Smooth muscle cell (in vitro differentiated cells): ENCODE measurements around the gene FRRS1L. TPM values are rescaled to one million over a fixed set of nuclear protein-coding genes. Genes with fewer than 3 reads are reported as not detected.

ENCODE experiments used
- DNase-seq: peaks from one replicate; lab custom pipeline; 2025; ENCODE audit not compliant: unreplicated experiment; lab: John Stamatoyannopoulos, UW
- H2AFZ ChIP-seq: fragments of 200-600 bp; sonication (generic); 2 replicates; pipeline ENCODE4 v1.6.0; 2016; ENCODE audit warnings: antibody characterized with exemption, low read depth, mild to moderate bottlenecking
- H3F3A ChIP-seq: fragments of 200-600 bp; sonication (generic); 2 replicates; pipeline ENCODE4 v1.6.0; 2017; ENCODE audit warnings: antibody characterized with exemption, low read depth
- H3K27ac ChIP-seq: fragments of 200-600 bp; sonication (generic); 2 replicates; pipeline ENCODE4 v1.5.1; 2016; ENCODE audit warnings: low read depth, mild to moderate bottlenecking
- H3K27me3 ChIP-seq: fragments of 200-600 bp; sonication (generic); 2 replicates; pipeline ENCODE4 v1.6.1; 2016; ENCODE audit warnings: low read depth, mild to moderate bottlenecking
- H3K36me3 ChIP-seq: fragments of 200-600 bp; sonication (generic); 2 replicates; pipeline ENCODE4 v1.5.1; 2016; ENCODE audit warnings: low read depth
- H3K4me1 ChIP-seq: fragments of 200-600 bp; sonication (generic); 2 replicates; pipeline ENCODE4 v1.5.1; 2016; ENCODE audit warnings: low read depth
- H3K4me2 ChIP-seq: fragments of 200-600 bp; sonication (generic); 2 replicates; pipeline ENCODE4 v1.6.0; 2016; ENCODE audit warnings: mild to moderate bottlenecking
- H3K4me3 ChIP-seq: fragments of 200-600 bp; sonication (generic); 2 replicates; pipeline ENCODE4 v1.5.1; 2016; ENCODE audit warnings: mild to moderate bottlenecking
- H3K79me2 ChIP-seq: fragments of 200-600 bp; sonication (generic); 2 replicates; pipeline ENCODE4 v1.6.0; 2016; ENCODE audit warnings: low read depth, mild to moderate bottlenecking
- H3K9ac ChIP-seq: fragments of 200-600 bp; sonication (generic); 2 replicates; pipeline ENCODE4 v1.6.0; 2016; ENCODE audit warnings: low read depth
- H3K9me3 ChIP-seq: fragments of 200-600 bp; sonication (generic); replicated peaks from 2 replicates; pipeline ENCODE4 v1.5.1; 2016; ENCODE audit warnings: low read depth
- H4K20me1 ChIP-seq: fragments of 200-600 bp; sonication (generic); 2 replicates; pipeline ENCODE4 v1.6.0; 2016; ENCODE audit warnings: low read depth
- CTCF ChIP-seq: fragments of 200-600 bp; sonication (generic); IDR thresholded peaks from 2 replicates; pipeline ENCODE4 v1.5.1; 2017; ENCODE audit warnings: borderline replicate concordance, mild to moderate bottlenecking, antibody characterized with exemption; ENCODE audit not compliant: insufficient read depth, poor library complexity, severe bottlenecking
- whole genome bisulfite sequencing: methylation state at CpG from one replicate; pipeline ENCODE4 v1.1.7; 2016; ENCODE audit warnings: low lambda C conversion rate; 5-methylcytosine and 5-hydroxymethylcytosine counted together
- polyA plus RNA-seq: library from polyadenylated mRNA; unstranded; fragments of >200 nt; fragmentation: Nextera tagmentation; extraction: Ambion mirVana; gene quantifications from 2 replicates; pipeline ENCODE4 v1.2.1, GENCODE V29; 2016
- total RNA-seq: library from RNA; depleted of rRNA; stranded (reverse); fragments of >200 nt; gene quantifications from 2 replicates; pipeline ENCODE4 v1.2.3, GENCODE V29; 2014

FRRS1L gene
- total and polyA plus RNA-seq, 2 experiments from 2014 or later = 0.36 TPM; not detected in 1

GRCh38 chr9:109098171-109098959 lies 68.7 kb downstream of the FRRS1L start:
- H2AFZ ChIP-seq = no peak overlapping the region

GRCh38 chr9:109097146-109097545 lies 69.9 kb downstream of the FRRS1L start:
- no peak overlapping the region for H2AFZ ChIP-seq
- no peak overlapping the region for H3K4me2 ChIP-seq
- peaks cover 20% of the 10 kb centered on the region for H3K4me1 ChIP-seq
- WGBS = 94% methylated on average over 4 of the region's 4 CpGs
- H3K27me3 ChIP-seq = no peaks in the 10 kb centered on the region
- H3K36me3 ChIP-seq = no peaks in the 10 kb centered on the region
- no peak for DNase-seq
- H3K27ac ChIP-seq = no peak overlapping the region
- no peaks in the 10 kb centered on the region for H3K9me3 ChIP-seq
- H3F3A ChIP-seq = peaks cover 13% of the 10 kb centered on the region
- peaks cover 69% of the 10 kb centered on the region for H4K20me1 ChIP-seq
- H3K4me3 ChIP-seq = no peak overlapping the region
- H3K79me2 ChIP-seq = peaks cover 56% of the 10 kb centered on the region
- H3K9ac ChIP-seq = no peak overlapping the region
- no peak for TF ChIP-seq CTCF

More at GRCh38 chr9:109098171-109098959, 68.7 kb downstream of the FRRS1L start:
- Histone ChIP-seq H3K4me1 (peaks cover 22% of the 10 kb centered on the region), H3K27me3 (no peaks in the 10 kb centered on the region), H3K36me3 (no peaks in the 10 kb centered on the region), H3K79me2 (peaks cover 68% of the 10 kb centered on the region), H4K20me1 (peaks cover 57% of the 10 kb centered on the region), H3K9me3 (no peaks in the 10 kb centered on the region), H3K4me3 (peak overlapping the region; percentile 6), H3K27ac (peak overlapping the region; percentile 78), H3K4me2 (peak overlapping the region; percentile 69), H3F3A (peaks cover 13% of the 10 kb centered on the region), H3K9ac (peak overlapping the region; percentile 45)
- DNase-seq = no peak
- TF ChIP-seq CTCF = peak; percentile 43
- WGBS = 10% methylated on average over 4 of the region's 4 CpGs

GRCh38 chr9:109095321-109095720 lies 71.7 kb downstream of the FRRS1L start:
- H2AFZ ChIP-seq = no peak overlapping the region
- TF ChIP-seq CTCF = no peak
- no peaks in the 10 kb centered on the region for H3K9me3 ChIP-seq
- H3K36me3 ChIP-seq = no peaks in the 10 kb centered on the region
- H3K79me2 ChIP-seq = peaks cover 43% of the 10 kb centered on the region
- H3K4me2 ChIP-seq = no peak overlapping the region
- H3K9ac ChIP-seq = no peak overlapping the region
- WGBS = 89% methylated on average over 3 of the region's 3 CpGs
- peaks cover 17% of the 10 kb centered on the region for H3K4me1 ChIP-seq
- H4K20me1 ChIP-seq = peaks cover 67% of the 10 kb centered on the region
- H3K27me3 ChIP-seq = no peaks in the 10 kb centered on the region
- no peak for DNase-seq
- H3F3A ChIP-seq = peaks cover 13% of the 10 kb centered on the region
- no peak overlapping the region for H3K4me3 ChIP-seq
- H3K27ac ChIP-seq = no peak overlapping the region

- H3K4me1 ChIP-seq = peaks cover 13% of the 10 kb centered on the region
- no peak overlapping the region for H3K27ac ChIP-seq
- H3K4me3 ChIP-seq = no peak overlapping the region
- H3F3A ChIP-seq = peaks cover 4% of the 10 kb centered on the region
- no peaks in the 10 kb centered on the region for H3K27me3 ChIP-seq
- no peak overlapping the region for H3K4me2 ChIP-seq
- no peak for DNase-seq
- no peak for TF ChIP-seq CTCF
- H2AFZ ChIP-seq = no peak overlapping the region
- 97% methylated on average over 6 of the region's 6 CpGs for WGBS
- H3K36me3 ChIP-seq = no peaks in the 10 kb centered on the region
- H3K79me2 ChIP-seq = peaks cover 43% of the 10 kb centered on the region
- peaks cover 61% of the 10 kb centered on the region for H4K20me1 ChIP-seq
- H3K9me3 ChIP-seq = no peaks in the 10 kb centered on the region
- H3K9ac ChIP-seq = no peak overlapping the region
Observed at GRCh38 chr9:109094268-109094667, 72.8 kb downstream of the FRRS1L start.
